ENCODE results near the gene UMAD1. TPM values are rescaled to one million over a fixed set of nuclear protein-coding genes. Genes with fewer than 3 reads are reported as not detected.
A peak's percentile ranks its signal among the peaks of the same experiment; 100 is the strongest.
"Not testable (repeated sequence)": the region's sequence is repeated elsewhere in the genome, so short reads cannot be mapped to it uniquely, and the experiment has no call there.

The UMAD1 gene
- total and polyA plus RNA-seq, 8 donors: 5.0 to 20.8 (median 17.2) TPM

GRCh38 chr7:7672545-7673239 is 32.1 kb downstream of the UMAD1 start:
- TF ChIP-seq, protein P1, sequence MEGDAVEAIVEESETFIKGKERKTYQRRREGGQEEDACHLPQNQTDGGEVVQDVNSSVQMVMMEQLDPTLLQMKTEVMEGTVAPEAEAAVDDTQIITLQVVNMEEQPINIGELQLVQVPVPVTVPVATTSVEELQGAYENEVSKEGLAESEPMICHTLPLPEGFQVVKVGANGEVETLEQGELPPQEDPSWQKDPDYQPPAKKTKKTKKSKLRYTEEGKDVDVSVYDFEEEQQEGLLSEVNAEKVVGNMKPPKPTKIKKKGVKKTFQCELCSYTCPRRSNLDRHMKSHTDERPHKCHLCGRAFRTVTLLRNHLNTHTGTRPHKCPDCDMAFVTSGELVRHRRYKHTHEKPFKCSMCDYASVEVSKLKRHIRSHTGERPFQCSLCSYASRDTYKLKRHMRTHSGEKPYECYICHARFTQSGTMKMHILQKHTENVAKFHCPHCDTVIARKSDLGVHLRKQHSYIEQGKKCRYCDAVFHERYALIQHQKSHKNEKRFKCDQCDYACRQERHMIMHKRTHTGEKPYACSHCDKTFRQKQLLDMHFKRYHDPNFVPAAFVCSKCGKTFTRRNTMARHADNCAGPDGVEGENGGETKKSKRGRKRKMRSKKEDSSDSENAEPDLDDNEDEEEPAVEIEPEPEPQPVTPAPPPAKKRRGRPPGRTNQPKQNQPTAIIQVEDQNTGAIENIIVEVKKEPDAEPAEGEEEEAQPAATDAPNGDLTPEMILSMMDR (IDR thresholded peaks at IDR 0.05): no peak
- no peaks in the 10 kb centered on the region for H3K27me3 ChIP-seq
- peaks cover 0 to 4% (median 0%) of the 10 kb centered on the region in 3 donors for H3K36me3 ChIP-seq
- no peak overlapping the region for H3K27ac ChIP-seq
- FAIRE-seq (no peak), ATAC-seq (no peak), DNase-seq (no peak)
- peaks cover 0 to 1% (median 0%) of the 10 kb centered on the region in 3 donors for H3K4me1 ChIP-seq
- intact Hi-C loops (cut with DNase I): no loop called here
- WGBS, 2 donors: 84 to 90% methylated on average over 6 of the region's 6 CpGs
- no peak overlapping the region for H3K4me3 ChIP-seq
- H3K9me3 ChIP-seq: no peaks in the 10 kb centered on the region

DNA sequence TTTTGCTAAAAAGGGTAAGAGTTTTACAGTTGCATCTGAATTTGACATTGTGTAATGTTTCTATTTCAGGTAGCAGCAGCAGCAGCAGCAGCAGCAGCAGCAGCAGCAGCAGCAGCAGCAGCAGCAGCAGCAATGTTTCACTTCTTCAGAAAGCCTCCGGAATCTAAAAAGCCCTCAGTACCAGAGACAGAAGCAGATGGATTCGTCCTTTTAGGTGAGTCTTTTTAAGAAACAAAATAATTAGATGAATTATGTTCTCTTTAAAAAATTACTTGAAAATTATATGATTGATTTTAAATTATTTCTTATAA is 32.6 kb downstream of the UMAD1 start:
- Histone ChIP-seq H3K9me3 (no peaks in the 10 kb centered on the region), H3K27ac (no peak overlapping the region), H3K4me3 (no peak overlapping the region), H3K27me3 (no peaks in the 10 kb centered on the region), H3K36me3 (peaks cover 0 to 4% (median 0%) of the 10 kb centered on the region in 3 donors), H3K4me1 (no peaks in the 10 kb centered on the region)
- TF ChIP-seq, protein P1 (IDR thresholded peaks at IDR 0.05): no peak
- DNase-seq: no peak
- FAIRE-seq: no peak
- 89% methylated on average over 2 of the region's 2 CpGs for WGBS, 2 donors
- ATAC-seq: no peak
- intact Hi-C loops (cut with DNase I): no loop called here

- intact Hi-C loops (cut with DNase I): no loop called here
- Histone ChIP-seq H3K27me3 (no peaks in the 10 kb centered on the region), H3K27ac (no peak overlapping the region), H3K4me1 (peaks cover under 1 to 5% (median 4%) of the 10 kb centered on the region in 3 donors), H3K9me3 (no peaks in the 10 kb centered on the region), H3K36me3 (peaks cover 0 to 4% (median 0%) of the 10 kb centered on the region in 3 donors), H3K4me3 (no peak overlapping the region)
- ATAC-seq (peak in 1 of 4 donors; percentile 13), FAIRE-seq (no peak), DNase-seq (no peak)
- WGBS, 2 donors: 82 to 84% methylated on average over 6 of the region's 6 CpGs
- TF ChIP-seq, protein P1 (IDR thresholded peaks at IDR 0.05): no peak
Observed at GRCh38 chr7:7675686-7676085, 35.1 kb downstream of the UMAD1 start.

- FAIRE-seq, H3K27me3 ChIP-seq, H3K9me3 ChIP-seq, H3K36me3 ChIP-seq, H3K4me3 ChIP-seq, ATAC-seq, H3K27ac ChIP-seq: not testable (repeated sequence)
- 96 to 99% methylated on average over 2 of the region's 2 CpGs for WGBS, 2 donors
- peaks cover 20 to 26% (median 22%) of the 10 kb centered on the region in 3 donors for H3K4me1 ChIP-seq
- intact Hi-C loops (cut with DNase I): loop anchor here in 1 of 3 donors (10.0 kb wide), 1 partner anchor 85 kb away; no protein-coding TSS in a partner anchor
- DNase-seq: peak in 1 of 6 donors; percentile 20
Observed at GRCh38 chr7:7679640-7680039, 39.1 kb downstream of the UMAD1 start.

GRCh38 chr7:7681191-7681935 is 40.8 kb downstream of the UMAD1 start:
- ATAC-seq: peak; percentile 82 to 96 (median 92)
- FAIRE-seq: peak; percentile 95
- TF ChIP-seq, protein P1 (IDR thresholded peaks at IDR 0.05): peak in 2 of 4 donors; percentile 34 to 40
- intact Hi-C loops (cut with DNase I): loop anchor here in 1 of 3 donors (10.0 kb wide), 1 partner anchor 83 kb away; no protein-coding TSS in a partner anchor
- DNase-seq: peak in 3 of 6 donors; percentile 33 to 46 (median 43)
- peak overlapping the region in 2 of 4 donors; percentile 62 to 65 for H3K27ac ChIP-seq
- H3K27me3 ChIP-seq: no peaks in the 10 kb centered on the region
- WGBS, 2 donors: 22 to 28% methylated on average over 7 of the region's 7 CpGs
- H3K36me3 ChIP-seq: no peaks in the 10 kb centered on the region
- H3K4me3 ChIP-seq: no peak overlapping the region
- peaks cover 20 to 26% (median 22%) of the 10 kb centered on the region in 3 donors for H3K4me1 ChIP-seq
- H3K9me3 ChIP-seq: no peaks in the 10 kb centered on the region
